IMR-90 (cell line): ENCODE data around the gene ABL2. TPM values are rescaled to one million over a fixed set of nuclear protein-coding genes. Genes with fewer than 3 reads are reported as not detected.

ENCODE experiments used
- ATAC-seq: fragments of 200-7000 bp; cut with Tn5 transposase; 2 replicates; pipeline ENCODE4 v1.9.1; 2020; ENCODE audit warnings: low read depth, mild to moderate bottlenecking, moderate library complexity
- BruUV-seq: library from RNA; stranded (reverse); fragments of 400-500 nt; replicated peaks from 2 replicates; lab custom pipeline; 2021; lab: Mats Ljungman, UMichigan
- CTCF ChIA-PET: fragments of 300-600 bp; formaldehyde crosslinking; extraction: SDS; loops from one replicate; lab custom pipeline; 2021; ENCODE audit warnings: antibody characterized with exemption; lab: Yijun Ruan, JAX
- POLR2A ChIA-PET: fragments of 300-600 bp; sonication (Branson Sonifier 250); formaldehyde crosslinking; loops from one replicate; lab custom pipeline; 2022; ENCODE audit warnings: antibody characterized with exemption; ENCODE audit not compliant: unreplicated experiment; lab: Charles Lee
- DNase-seq: peaks from one replicate; pipeline ENCODE4 v3.0.0; 2013
- H2AFZ ChIP-seq: replicated peaks from 2 replicates; pipeline ENCODE3; 2013; ENCODE audit warnings: low read length, mild to moderate bottlenecking; ENCODE audit not compliant: poor library complexity
- H2AK5ac ChIP-seq: 2 replicates; pipeline ENCODE4 v1.6.1; 2013; ENCODE audit warnings: low read depth, low read length, inconsistent platforms
- H2AK9ac ChIP-seq: replicated peaks from 2 replicates; pipeline ENCODE3; 2013; ENCODE audit warnings: mild to moderate bottlenecking, low read depth, low read length, moderate library complexity; ENCODE audit not compliant: poor library complexity
- H2BK120ac ChIP-seq: 2 replicates; pipeline ENCODE4 v1.6.1; 2013; ENCODE audit warnings: low read depth, low read length, inconsistent platforms
- H2BK15ac ChIP-seq: 3 replicates; pipeline ENCODE4 v1.6.1; 2013; ENCODE audit warnings: low read depth, low read length, inconsistent platforms
- H2BK20ac ChIP-seq: 2 replicates; pipeline ENCODE4 v1.6.1; 2013; ENCODE audit warnings: low read depth, mild to moderate bottlenecking, inconsistent platforms, low read length, moderate library complexity
- H2BK5ac ChIP-seq: 2 replicates; pipeline ENCODE4 v1.6.1; 2013; ENCODE audit warnings: mild to moderate bottlenecking, low read depth, low read length, inconsistent platforms; ENCODE audit not compliant: poor library complexity, severe bottlenecking
- H3K14ac ChIP-seq: replicated peaks from 2 replicates; pipeline ENCODE4 v1.6.1; 2013; ENCODE audit warnings: low read depth, low read length, inconsistent platforms
- H3K18ac ChIP-seq: 2 replicates; pipeline ENCODE4 v1.6.1; 2013; ENCODE audit warnings: low read depth, low read length, control low read depth
- H3K23ac ChIP-seq: 2 replicates; pipeline ENCODE4 v1.6.1; 2013; ENCODE audit warnings: low read depth, low read length, inconsistent platforms
- H3K27ac ChIP-seq: 2 replicates; pipeline ENCODE4 v1.5.1; 2013; ENCODE audit warnings: mild to moderate bottlenecking, control low read depth, low read length; ENCODE audit not compliant: insufficient read depth
- H3K27me3 ChIP-seq: 2 replicates; pipeline ENCODE4 v1.6.1; 2013; ENCODE audit warnings: low read length; ENCODE audit not compliant: control insufficient read depth, insufficient read depth
- H3K36me3 ChIP-seq: 2 replicates; pipeline ENCODE4 v1.6.1; 2013; ENCODE audit warnings: low read length, mixed read lengths; ENCODE audit not compliant: control insufficient read depth, insufficient read depth
- H3K4ac ChIP-seq: 2 replicates; pipeline ENCODE4 v1.6.1; 2013; ENCODE audit warnings: low read depth, low read length, inconsistent platforms
- H3K4me1 ChIP-seq: 2 replicates; pipeline ENCODE4 v1.6.1; 2013; ENCODE audit warnings: low read length, mixed read lengths; ENCODE audit not compliant: control insufficient read depth, insufficient read depth
- H3K4me2 ChIP-seq: 2 replicates; pipeline ENCODE4 v1.6.1; 2013; ENCODE audit warnings: low read depth, mild to moderate bottlenecking, control low read depth, low read length, moderate library complexity
- H3K4me3 ChIP-seq: 2 replicates; pipeline ENCODE4 v1.5.1; 2013; ENCODE audit warnings: low read depth, mild to moderate bottlenecking, control low read depth, low read length, moderate library complexity; ENCODE audit not compliant: insufficient read depth
- H3K56ac ChIP-seq: 2 replicates; pipeline ENCODE4 v1.6.1; 2013; ENCODE audit warnings: low read length, inconsistent platforms; ENCODE audit not compliant: insufficient read depth; ENCODE audit errors: extremely low read depth
- H3K79me1 ChIP-seq, 2 experiments: 2 replicates each; pipeline ENCODE4 v1.6.1; 2013; ENCODE audit warnings: low read length in 2 of 2, inconsistent platforms in 1 of 2, low read depth in 1 of 2
- H3K9ac ChIP-seq: 2 replicates; pipeline ENCODE4 v1.6.1; 2013; ENCODE audit warnings: low read depth, low read length, control low read depth
- H3K9me1 ChIP-seq: 2 replicates; pipeline ENCODE4 v1.6.1; 2013; ENCODE audit warnings: low read length, inconsistent platforms; ENCODE audit not compliant: insufficient read depth
- H3K9me3 ChIP-seq: 2 replicates; pipeline ENCODE4 v1.6.1; 2013; ENCODE audit warnings: low read length; ENCODE audit not compliant: control insufficient read depth, insufficient read depth
- H4K20me1 ChIP-seq: 2 replicates; pipeline ENCODE4 v1.6.1; 2013; ENCODE audit warnings: low read length, inconsistent platforms; ENCODE audit not compliant: insufficient read depth
- H4K5ac ChIP-seq: 2 replicates; pipeline ENCODE4 v1.6.1; 2013; ENCODE audit warnings: mild to moderate bottlenecking, low read depth, low read length, control low read depth
- H4K8ac ChIP-seq, 2 experiments: 2 replicates each; pipeline ENCODE4 v1.6.1; 2013; ENCODE audit warnings: low read depth in 2 of 2, low read length in 2 of 2, control low read depth in 1 of 2, inconsistent platforms in 1 of 2
- H4K91ac ChIP-seq: 2 replicates; pipeline ENCODE4 v1.6.1; 2013; ENCODE audit warnings: low read depth, low read length, inconsistent platforms; ENCODE audit not compliant: insufficient read depth
- BHLHE40 ChIP-seq: fragments of 150-350 bp; IDR thresholded peaks from 2 replicates; pipeline ENCODE4 v1.6.1; 2016; ENCODE audit warnings: mild to moderate bottlenecking, low read depth, low read length
- CEBPB ChIP-seq: IDR thresholded peaks from 2 replicates; pipeline ENCODE4 v1.6.1; 2012; ENCODE audit warnings: low read depth, low read length, improper control_type of control experiment
- CHD1 ChIP-seq: IDR thresholded peaks from 2 replicates; pipeline ENCODE4 v1.6.1; 2012; ENCODE audit warnings: low read depth, low read length, improper control_type of control experiment
- CTCF ChIP-seq: conservative IDR thresholded peaks from 2 replicates; pipeline ENCODE4 v1.5.1; 2012; ENCODE audit warnings: mild to moderate bottlenecking, low read depth, low read length, improper control_type of control experiment
- ELK1 ChIP-seq: fragments of 150-350 bp; IDR thresholded peaks from 2 replicates; pipeline ENCODE4 v1.6.1; 2016; ENCODE audit warnings: low read depth, mild to moderate bottlenecking, low read length, moderate library complexity, borderline replicate concordance
- FOS ChIP-seq: fragments of 150-350 bp; IDR thresholded peaks from 2 replicates; pipeline ENCODE4 v1.6.1; 2016; ENCODE audit warnings: low read depth, low read length
- MAFK ChIP-seq: IDR thresholded peaks from 2 replicates; pipeline ENCODE4 v1.6.1; 2012; ENCODE audit warnings: low read depth, low read length, improper control_type of control experiment
- MXI1 ChIP-seq: IDR thresholded peaks from 2 replicates; pipeline ENCODE4 v1.6.1; 2012; ENCODE audit warnings: low read depth, mild to moderate bottlenecking, low read length, moderate library complexity, borderline replicate concordance
- NFE2L2 ChIP-seq: fragments of 150-350 bp; IDR thresholded peaks from 2 replicates; pipeline ENCODE4 v1.6.1; 2016; ENCODE audit warnings: low read depth, mild to moderate bottlenecking, low read length
- POLR2A ChIP-seq: IDR thresholded peaks from 2 replicates; pipeline ENCODE4 v1.6.1; 2012; ENCODE audit warnings: mild to moderate bottlenecking, low read depth, low read length
- RAD21 ChIP-seq: IDR thresholded peaks from 2 replicates; pipeline ENCODE4 v1.6.1; 2012; ENCODE audit warnings: low read length, improper control_type of control experiment
- RCOR1 ChIP-seq: IDR thresholded peaks from 2 replicates; pipeline ENCODE4 v1.6.1; 2012; ENCODE audit warnings: mild to moderate bottlenecking, low read length, improper control_type of control experiment; ENCODE audit not compliant: insufficient replicate concordance
- RFX5 ChIP-seq: IDR thresholded peaks from 2 replicates; pipeline ENCODE4 v1.8.0; 2012; ENCODE audit warnings: low read depth, mild to moderate bottlenecking, low read length, moderate library complexity
- SMC3 ChIP-seq: fragments of 150-350 bp; IDR thresholded peaks from 2 replicates; pipeline ENCODE4 v1.6.1; 2016; ENCODE audit warnings: low read depth, mild to moderate bottlenecking, antibody characterized with exemption, low read length, moderate library complexity
- USF2 ChIP-seq: fragments of 150-350 bp; IDR thresholded peaks from 2 replicates; pipeline ENCODE4 v1.6.1; 2017; ENCODE audit warnings: mild to moderate bottlenecking, antibody characterized with exemption, low read length, low read depth
- WGBS, 2 experiments: methylation state at CpG; one replicate each; pipeline versions ENCODE4 v1.1.5 to v1.1.7; 2013; ENCODE audit warnings: missing lambda C conversion rate in 2 of 2; ENCODE audit not compliant: insufficient read length in 1 of 2; ENCODE audit errors: extremely low coverage in 2 of 2; 5-methylcytosine and 5-hydroxymethylcytosine counted together
- dilution Hi-C: fragments of 300-500 bp; cut with HindIII; formaldehyde crosslinking; loops from one replicate; pipeline ENCODE4 v1.14.3; 2018; ENCODE audit warnings: low sequenced_read_pairs; ENCODE audit not compliant: unreplicated experiment
- in situ Hi-C: fragments of 300-500 bp; cut with MboI; formaldehyde crosslinking; loops from 3 replicates; pipeline ENCODE4 v1.14.3; 2019; ENCODE audit warnings: low sequenced_read_pairs, inconsistent platforms, mixed read lengths
- intact Hi-C: fragments of 100-400 bp; cut with micrococcal nuclease; formaldehyde crosslinking; loops from 2 replicates; pipeline ENCODE4 v1.10.0; 2022
- polyA plus RNA-seq, 3 experiments: library from polyadenylated mRNA; depleted of rRNA; stranded (reverse); fragments of >200 nt; gene quantifications; 2 replicates each; pipeline ENCODE4 v1.2.3, GENCODE V29; 2012; ENCODE audit warnings: low replicate concordance in 1 of 3
- total RNA-seq: library from RNA; depleted of rRNA; stranded (reverse); fragments of >200 nt; gene quantifications from 2 replicates; pipeline ENCODE4 v1.2.3, GENCODE V29; 2012

ABL2 gene
- total and polyA plus RNA-seq, 2 of the 4 experiments (the other 2 are of a cell fraction) = 9.7 to 110 TPM

DNA sequence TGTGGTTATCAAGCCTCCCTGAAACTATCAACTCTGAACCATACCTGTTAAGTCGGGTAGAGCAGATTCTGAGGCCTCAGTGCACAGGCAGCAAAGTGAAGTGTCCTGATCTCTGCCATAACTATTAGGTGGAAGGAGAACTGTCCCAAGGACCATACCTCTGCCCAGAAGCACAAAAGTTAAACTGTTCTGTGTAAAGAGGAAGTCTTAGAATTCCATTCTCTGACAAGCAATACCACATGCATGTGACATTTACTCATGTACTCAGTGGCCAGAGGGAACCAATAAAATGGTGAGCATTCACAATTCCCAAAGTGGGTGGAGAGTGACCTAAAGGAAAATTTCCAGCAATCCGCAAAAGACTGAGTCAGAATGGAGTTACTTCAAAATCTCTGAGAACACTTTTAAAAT is 86.6 kb downstream of the ABL2 start:
- Histone ChIP-seq H3K14ac (peak overlapping the region; percentile 88), H4K91ac (peak overlapping the region; percentile 93), H2BK5ac (peak overlapping the region; percentile 93), H3K9me1 (no peaks in the 10 kb centered on the region; the same call in 1 of the 2 replicates), H3K4me3 (peak overlapping the region; percentile 56), H3K9ac (peak overlapping the region; percentile 80), H2BK15ac (peak overlapping the region; percentile 65), H3K4ac (peak overlapping the region; percentile 88), H3K27ac (peak overlapping the region; percentile 88), H3K9me3 (no peaks in the 10 kb centered on the region), H2BK120ac (peak overlapping the region; percentile 86), H3K79me1 (peaks cover 2 to 28% of the 10 kb centered on the region in 2 experiments), H2AK9ac (peak overlapping the region; percentile 15), H2BK20ac (peak overlapping the region; percentile 81; the same call in 1 of the 2 replicates), H3K4me2 (peak overlapping the region; percentile 87), H3K36me3 (peaks cover 2% of the 10 kb centered on the region; the same call in 1 of the 2 replicates), H3K27me3 (no peaks in the 10 kb centered on the region), H4K8ac (peak overlapping the region in 1 of 2 experiments; percentile 95; a peak in 3 of 4 replicates), H3K18ac (peak overlapping the region; percentile 76), H4K20me1 (peaks cover 32% of the 10 kb centered on the region), H2AFZ (no peak overlapping the region), H3K23ac (peak overlapping the region; percentile 85; the same call in 1 of the 2 replicates), H3K56ac (peak overlapping the region; percentile 96), H2AK5ac (peak overlapping the region; percentile 79), H4K5ac (peak overlapping the region; percentile 46), H3K4me1 (peaks cover 11% of the 10 kb centered on the region)
- CTCF ChIA-PET = no interaction called here
- ATAC-seq (peak; percentile 88), DNase-seq (peak; percentile 99)
- POLR2A ChIA-PET = no interaction called here
- no TSS peak for BruUV-seq
- intact Hi-C loops = loop anchor here (5.0 kb wide), 1 partner anchor 34 kb away; no protein-coding TSS in a partner anchor
- in situ Hi-C loops = no loop called here
- dilution Hi-C loops = no loop called here
- WGBS, 2 experiments = no CpG with 5 or more reads among the region's 2 CpGs
- TF ChIP-seq NFE2L2 = no peak
- TF ChIP-seq FOS = peak; percentile 45; the same call in 1 of the 2 replicates
- TF ChIP-seq MAFK = peak; percentile 30; the same call in 1 of the 2 replicates
- TF ChIP-seq RFX5 = no peak
- TF ChIP-seq RAD21 = peak; percentile 24; the same call in 1 of the 2 replicates
- peak; percentile 63; the same call in 1 of the 2 replicates for TF ChIP-seq MXI1
- TF ChIP-seq CTCF = no peak
- TF ChIP-seq CEBPB = peak; percentile 48; the same call in 1 of the 2 replicates
- TF ChIP-seq SMC3 = no peak
- TF ChIP-seq USF2 = peak; percentile 50; the same call in 1 of the 2 replicates
- no peak for TF ChIP-seq RCOR1
- TF ChIP-seq CHD1 = no peak
- peak; percentile 72; the same call in 1 of the 2 replicates for TF ChIP-seq BHLHE40
- TF ChIP-seq ELK1 = no peak
- peak; percentile 99 for TF ChIP-seq POLR2A
